Prostate gland (tissue), 2 donors: Measurements from ENCODE around the gene UROS.

ENCODE experiments used
- POLR2A ChIP-seq: fragments of 450-650 bp; IDR thresholded peaks from one replicate; pipeline ENCODE4 v1.6.1; 2016; ENCODE audit warnings: antibody characterized with exemption, mild to moderate bottlenecking
- POLR2AphosphoS5 ChIP-seq: sonication (generic); formaldehyde crosslinking; IDR thresholded peaks from one replicate; pipeline ENCODE4 v1.6.1; 2017; ENCODE audit warnings: antibody characterized with exemption
- TF ChIP-seq, protein P1 (sequence below), 4 experiments: fragments of 200-600 bp in 2 of 4; fragments of 450-650 bp in 2 of 4; sonication (generic) in 2 of 4; IDR thresholded peaks; 1 replicate in 3 of 4; 2 replicates in 1 of 4; pipeline ENCODE4 v1.5.1; 2016 to 2019; ENCODE audit warnings: antibody characterized with exemption in 4 of 4, mild to moderate bottlenecking in 2 of 4, moderate library complexity in 2 of 4

DNA sequence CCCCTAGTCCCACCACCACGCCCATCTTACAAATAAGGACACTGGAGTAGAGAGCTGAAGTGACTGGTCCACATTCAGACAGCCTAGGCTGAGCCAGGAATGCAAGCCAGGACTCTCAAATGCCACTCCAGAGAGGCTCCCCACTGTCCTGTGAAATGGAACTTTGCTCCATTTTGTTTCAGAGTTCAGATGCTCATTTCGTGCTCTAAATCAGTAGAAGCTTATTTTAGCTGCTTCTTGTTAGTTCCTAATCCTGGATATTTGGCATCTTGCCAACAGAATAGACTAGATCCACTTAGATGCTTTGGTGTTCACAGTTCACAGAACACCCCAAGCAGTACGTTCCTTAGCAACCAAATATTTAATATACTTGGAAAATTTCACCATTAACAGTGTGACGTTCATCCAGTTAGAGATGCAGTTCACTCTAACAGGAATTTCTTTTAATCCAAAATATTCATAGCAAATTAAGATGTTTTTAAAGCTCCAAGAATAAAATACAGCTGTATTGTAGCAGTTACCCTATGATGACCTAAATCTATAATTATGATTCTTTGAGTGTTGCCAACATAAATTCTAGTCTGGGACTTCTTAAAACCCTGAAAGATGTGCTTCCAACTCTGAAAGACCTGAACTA is 54.7 kb downstream of the UROS start:
- TF ChIP-seq, protein P1, sequence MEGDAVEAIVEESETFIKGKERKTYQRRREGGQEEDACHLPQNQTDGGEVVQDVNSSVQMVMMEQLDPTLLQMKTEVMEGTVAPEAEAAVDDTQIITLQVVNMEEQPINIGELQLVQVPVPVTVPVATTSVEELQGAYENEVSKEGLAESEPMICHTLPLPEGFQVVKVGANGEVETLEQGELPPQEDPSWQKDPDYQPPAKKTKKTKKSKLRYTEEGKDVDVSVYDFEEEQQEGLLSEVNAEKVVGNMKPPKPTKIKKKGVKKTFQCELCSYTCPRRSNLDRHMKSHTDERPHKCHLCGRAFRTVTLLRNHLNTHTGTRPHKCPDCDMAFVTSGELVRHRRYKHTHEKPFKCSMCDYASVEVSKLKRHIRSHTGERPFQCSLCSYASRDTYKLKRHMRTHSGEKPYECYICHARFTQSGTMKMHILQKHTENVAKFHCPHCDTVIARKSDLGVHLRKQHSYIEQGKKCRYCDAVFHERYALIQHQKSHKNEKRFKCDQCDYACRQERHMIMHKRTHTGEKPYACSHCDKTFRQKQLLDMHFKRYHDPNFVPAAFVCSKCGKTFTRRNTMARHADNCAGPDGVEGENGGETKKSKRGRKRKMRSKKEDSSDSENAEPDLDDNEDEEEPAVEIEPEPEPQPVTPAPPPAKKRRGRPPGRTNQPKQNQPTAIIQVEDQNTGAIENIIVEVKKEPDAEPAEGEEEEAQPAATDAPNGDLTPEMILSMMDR (IDR thresholded peaks at IDR 0.05): no peak
- TF ChIP-seq POLR2A (no peak), POLR2AphosphoS5 (no peak)
